B cell (primary cell): Measurements from ENCODE around the gene DLGAP5. TPM values are rescaled to one million over a fixed set of nuclear protein-coding genes. Genes with fewer than 3 reads are reported as not detected.

Source experiments
- ATAC-seq: fragments of 200-7000 bp; cut with Tn5 transposase; one replicate; pipeline ENCODE4 v1.10.0; 2021; ENCODE audit warnings: low read depth, mild to moderate bottlenecking, moderate number of reproducible peaks, moderate library complexity
- CTCF ChIA-PET: fragments of 350-600 bp; sonication (Branson Sonifier 250); formaldehyde crosslinking; loops from one replicate; lab custom pipeline; 2021; ENCODE audit warnings: antibody characterized with exemption, inconsistent platforms; lab: Charles Lee
- POLR2A ChIA-PET: fragments of 350-600 bp; sonication (Branson Sonifier 250); formaldehyde crosslinking; loops from one replicate; lab custom pipeline; 2021; ENCODE audit warnings: antibody characterized with exemption; lab: Charles Lee
- DNase-seq: peaks from one replicate; pipeline ENCODE4 v3.0.0; 2013
- H2AFZ ChIP-seq: 2 replicates; pipeline ENCODE4 v1.6.1; 2012; ENCODE audit warnings: mild to moderate bottlenecking, low read depth, low read length; ENCODE audit not compliant: insufficient read depth, poor library complexity, severe bottlenecking
- H3K27ac ChIP-seq, 2 donors: 1 replicate in 1 of 2; 2 replicates in 1 of 2; pipeline ENCODE4 v1.5.1; 2012 to 2013; ENCODE audit warnings: low read length in 2 of 2, mild to moderate bottlenecking in 2 of 2, moderate library complexity in 1 of 2
- H3K27me3 ChIP-seq, 4 experiments: fragments of 200-600 bp in 1 of 4; sonication (generic) in 1 of 4; replicated peaks in 1 of 4; 1 replicate in 2 of 4; 2 replicates in 2 of 4; pipeline versions ENCODE4 v1.6.1 to v1.7.0; 2013 to 2016; ENCODE audit warnings: low read length in 3 of 4, mild to moderate bottlenecking in 2 of 4, mixed read lengths in 1 of 4, moderate library complexity in 1 of 4; ENCODE audit not compliant: insufficient read depth in 4 of 4, control insufficient read depth in 3 of 4; ENCODE audit errors: control extremely low read depth in 1 of 4
- H3K36me3 ChIP-seq, 2 experiments: replicated peaks in 1 of 2; 1 replicate in 1 of 2; 2 replicates in 1 of 2; pipeline versions ENCODE4 v1.6.1 to v1.7.1; 2013; ENCODE audit warnings: low read length in 1 of 2; ENCODE audit not compliant: insufficient read depth in 2 of 2, control insufficient read depth in 1 of 2; ENCODE audit errors: control extremely low read depth in 1 of 2, extremely low read depth in 1 of 2
- H3K4me1 ChIP-seq, 2 donors: fragments of 200-600 bp in 1 of 2; sonication (generic) in 1 of 2; 1 replicate in 1 of 2; 2 replicates in 1 of 2; pipeline versions ENCODE4 v1.5.1 to v1.6.1; 2013 to 2017; ENCODE audit warnings: low read length in 2 of 2; ENCODE audit not compliant: control insufficient read depth in 2 of 2, insufficient read depth in 2 of 2
- H3K4me2 ChIP-seq: replicated peaks from 2 replicates; pipeline ENCODE3; 2012; ENCODE audit warnings: mild to moderate bottlenecking, low read depth, low read length; ENCODE audit not compliant: poor library complexity, severe bottlenecking
- H3K4me3 ChIP-seq, 5 experiments: fragments of 200-600 bp in 1 of 5; sonication (generic) in 1 of 5; 1 replicate in 3 of 5; 2 replicates in 2 of 5; pipeline versions ENCODE4 v1.5.1 to v1.7.0; 2011 to 2016; ENCODE audit warnings: low read length in 4 of 5, mild to moderate bottlenecking in 4 of 5, low read depth in 2 of 5, control low read depth in 1 of 5, moderate library complexity in 1 of 5; ENCODE audit not compliant: insufficient read depth in 1 of 5; ENCODE audit errors: control extremely low read depth in 1 of 5, extremely low read depth in 1 of 5
- H3K79me2 ChIP-seq: fragments of 200-600 bp; sonication (generic); one replicate; pipeline ENCODE4 v1.6.0; 2016; ENCODE audit warnings: low read length; ENCODE audit not compliant: control insufficient read depth, insufficient read depth
- H3K9ac ChIP-seq: fragments of 200-600 bp; sonication (generic); 2 replicates; pipeline ENCODE4 v1.6.1; 2017; ENCODE audit warnings: mild to moderate bottlenecking, low read length, moderate library complexity
- H3K9me3 ChIP-seq, 3 donors: one replicate each; pipeline versions ENCODE4 v1.6.1 to v1.7.1; 2013; ENCODE audit warnings: low read length in 2 of 3; ENCODE audit not compliant: control insufficient read depth in 2 of 3, insufficient read depth in 1 of 3; ENCODE audit errors: control extremely low read depth in 1 of 3
- H4K20me1 ChIP-seq: 2 replicates; pipeline ENCODE4 v1.6.0; 2012; ENCODE audit warnings: mild to moderate bottlenecking, low read length; ENCODE audit not compliant: insufficient read depth, control insufficient read depth, poor library complexity, severe bottlenecking
- H3K27ac Mint-ChIP-seq: one replicate; pipeline ENCODE4 v1.8.0; 2021; ENCODE audit warnings: mixed read lengths
- H3K27me3 Mint-ChIP-seq: one replicate; pipeline ENCODE4 v1.8.0; 2021; ENCODE audit warnings: mixed read lengths
- H3K4me1 Mint-ChIP-seq: one replicate; pipeline ENCODE4 v1.8.0; 2021; ENCODE audit warnings: mixed read lengths
- H3K4me3 Mint-ChIP-seq: one replicate; pipeline ENCODE4 v1.8.0; 2021; ENCODE audit warnings: mixed read lengths
- H3K9me3 Mint-ChIP-seq: one replicate; pipeline ENCODE4 v1.8.0; 2022; ENCODE audit warnings: mixed read lengths; ENCODE audit not compliant: insufficient read depth
- CTCF ChIP-seq: fragments of 200-600 bp; IDR thresholded peaks from one replicate; pipeline ENCODE4 v1.8.0; 2022; ENCODE audit warnings: antibody characterized with exemption, mild to moderate bottlenecking
- EZH2 ChIP-seq: IDR thresholded peaks from 2 replicates; pipeline ENCODE4 v1.6.1; 2012; ENCODE audit warnings: borderline replicate concordance, low read depth, mild to moderate bottlenecking, moderate library complexity, low read length; ENCODE audit not compliant: insufficient read depth, poor library complexity, severe bottlenecking
- WGBS: methylation state at CpG from one replicate; pipeline ENCODE4 v1.1.5; 2013; ENCODE audit warnings: missing lambda C conversion rate; ENCODE audit not compliant: insufficient coverage; 5-methylcytosine and 5-hydroxymethylcytosine counted together
- intact Hi-C: fragments of 100-400 bp; cut with micrococcal nuclease; formaldehyde crosslinking; loops from one replicate; pipeline ENCODE4 v1.10.0; 2022
- polyA plus RNA-seq: library from polyadenylated mRNA; depleted of rRNA; stranded (reverse); fragments of >200 nt; gene quantifications from 2 replicates; pipeline ENCODE4 v1.2.3, GENCODE V29; 2012
- total RNA-seq, 2 donors: library from RNA; stranded (reverse); fragments of 120-200 nt in 1 of 2; gene quantifications; 1 replicate in 1 of 2; 2 replicates in 1 of 2; pipeline versions ENCODE4 v1.2.3 to v1.2.4, GENCODE V29; 2013 to 2022

The DLGAP5 gene
- total and polyA plus RNA-seq, 2 donors (not counting 1 experiment from before 2014, with no cell fraction given): 0.12 TPM; not detected in 1

GRCh38 chr14:55139141-55139540 lies 52.2 kb downstream of the DLGAP5 start:
- CTCF ChIA-PET: interaction anchor here (0.6 kb wide), 1 partner anchor 56 kb away, joined by 3 read pairs; no protein-coding TSS in a partner anchor
- ATAC-seq (no peak), DNase-seq (no peak)
- H4K20me1 ChIP-seq: no peaks in the 10 kb centered on the region
- no peaks in the 10 kb centered on the region for H3K79me2 ChIP-seq
- no peak overlapping the region for H3K27ac Mint-ChIP-seq
- no peak overlapping the region for H3K4me3 ChIP-seq
- no peak overlapping the region for H3K4me3 Mint-ChIP-seq
- POLR2A ChIA-PET: no interaction called here
- H3K27me3 ChIP-seq: no peaks in the 10 kb centered on the region
- no peaks in the 10 kb centered on the region for H3K4me1 Mint-ChIP-seq
- TF ChIP-seq EZH2 (no peak), CTCF (no peak)
- no peak overlapping the region for H3K27ac ChIP-seq
- no peaks in the 10 kb centered on the region for H3K4me1 ChIP-seq
- no peak overlapping the region for H3K4me2 ChIP-seq
- H2AFZ ChIP-seq: no peak overlapping the region
- H3K36me3 ChIP-seq: no peaks in the 10 kb centered on the region
- no peak overlapping the region for H3K9ac ChIP-seq
- H3K9me3 Mint-ChIP-seq: no peaks in the 10 kb centered on the region
- intact Hi-C loops: no loop called here
- H3K27me3 Mint-ChIP-seq: no peaks in the 10 kb centered on the region
- H3K9me3 ChIP-seq: no peaks in the 10 kb centered on the region

DNA sequence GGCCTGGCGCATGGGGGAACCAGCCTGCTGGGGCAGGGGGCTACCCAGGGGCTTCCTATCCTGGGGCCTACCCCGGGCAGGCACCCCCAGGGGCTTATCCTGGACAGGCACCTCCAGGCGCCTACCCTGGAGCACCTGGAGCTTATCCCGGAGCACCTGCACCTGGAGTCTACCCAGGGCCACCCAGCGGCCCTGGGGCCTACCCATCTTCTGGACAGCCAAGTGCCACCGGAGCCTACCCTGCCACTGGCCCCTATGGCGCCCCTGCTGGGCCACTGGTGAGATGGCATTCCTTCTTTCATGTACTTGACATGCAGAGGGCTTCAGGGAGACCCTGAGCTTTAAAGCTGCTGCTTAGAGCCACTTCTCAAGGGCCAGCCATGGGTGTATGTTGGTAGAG lies 53.3 kb downstream of the DLGAP5 start:
- Histone ChIP-seq H3K27me3 (no peaks in the 10 kb centered on the region), H3K79me2 (no peaks in the 10 kb centered on the region), H3K9ac (no peak overlapping the region), H2AFZ (no peak overlapping the region), H3K4me2 (no peak overlapping the region), H3K4me3 (no peak overlapping the region), H3K36me3 (no peaks in the 10 kb centered on the region), H4K20me1 (no peaks in the 10 kb centered on the region), H3K9me3 (no peaks in the 10 kb centered on the region), H3K27ac (no peak overlapping the region), H3K4me1 (no peaks in the 10 kb centered on the region)
- intact Hi-C loops: no loop called here
- POLR2A ChIA-PET: no interaction called here
- WGBS: 96% methylated on average over 7 of the region's 7 CpGs
- H3K27ac Mint-ChIP-seq: no peak overlapping the region
- CTCF ChIA-PET: interaction anchor here (1.1 kb wide), 1 partner anchor 22 kb away, joined by 3 read pairs; no protein-coding TSS in a partner anchor
- H3K4me3 Mint-ChIP-seq: no peak overlapping the region
- H3K9me3 Mint-ChIP-seq: no peaks in the 10 kb centered on the region
- H3K27me3 Mint-ChIP-seq: no peaks in the 10 kb centered on the region
- ATAC-seq (no peak), DNase-seq (no peak)
- TF ChIP-seq CTCF (no peak), EZH2 (no peak)
- no peaks in the 10 kb centered on the region for H3K4me1 Mint-ChIP-seq
